Measurements from ENCODE around the gene FREM3.
"Not testable (repeated sequence)": the region's sequence is repeated elsewhere in the genome, so short reads cannot be mapped to it uniquely, and the experiment has no call there.

The FREM3 gene

DNA sequence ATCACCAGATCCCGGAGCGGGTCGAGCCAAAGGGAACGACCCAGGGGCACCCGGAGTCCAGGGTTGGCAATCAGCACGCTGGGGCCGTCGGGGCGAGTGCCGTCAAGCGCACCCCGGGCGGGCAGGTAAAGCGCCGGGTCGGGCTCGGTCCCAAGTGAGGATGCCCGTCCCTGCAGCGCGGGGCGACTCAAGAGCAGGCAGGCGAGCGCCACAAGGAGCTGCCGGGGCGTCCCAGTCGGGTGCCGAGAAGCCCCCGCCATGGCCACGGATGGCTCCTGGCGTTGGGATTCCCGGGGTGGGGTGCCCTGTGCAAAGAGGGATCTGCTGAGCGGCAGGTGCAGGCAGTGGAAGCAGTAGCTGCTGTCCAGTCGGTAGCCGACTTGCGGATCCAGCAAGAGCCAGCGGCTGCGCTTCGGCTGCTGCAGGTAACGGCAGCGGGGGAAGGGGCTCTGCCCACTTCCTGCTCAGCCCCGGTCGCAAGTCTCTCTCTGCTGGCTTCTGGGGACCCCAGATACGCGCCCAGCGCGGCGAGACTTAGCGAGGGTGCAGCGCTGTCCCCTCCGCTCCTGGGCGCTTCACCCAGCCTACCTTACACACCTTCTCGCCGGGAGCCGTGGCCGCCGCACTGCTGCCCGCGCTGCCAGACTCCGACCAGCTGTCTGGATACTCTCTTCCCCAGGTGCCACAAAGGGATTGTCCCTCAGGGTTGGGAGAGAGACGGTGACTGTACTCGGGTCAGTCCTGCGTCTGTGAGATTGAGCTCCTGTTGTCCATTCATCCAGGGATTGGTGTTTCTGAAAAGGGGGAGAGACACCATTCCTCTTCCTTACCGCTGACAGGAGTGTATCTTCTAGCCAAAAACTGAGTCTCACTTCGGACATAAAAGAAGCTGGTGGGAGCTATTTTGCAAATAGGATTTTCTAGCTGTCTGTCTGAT, at the start of gene FREM3:
Gene FREM3, minus strand, starts transcription at position 260 of the 937 bp plus-strand sequence. Its CDS starts 0 bp downstream, at position 260.
- DNase-seq (ENCODE audit: low spot score), result no peak

DNA sequence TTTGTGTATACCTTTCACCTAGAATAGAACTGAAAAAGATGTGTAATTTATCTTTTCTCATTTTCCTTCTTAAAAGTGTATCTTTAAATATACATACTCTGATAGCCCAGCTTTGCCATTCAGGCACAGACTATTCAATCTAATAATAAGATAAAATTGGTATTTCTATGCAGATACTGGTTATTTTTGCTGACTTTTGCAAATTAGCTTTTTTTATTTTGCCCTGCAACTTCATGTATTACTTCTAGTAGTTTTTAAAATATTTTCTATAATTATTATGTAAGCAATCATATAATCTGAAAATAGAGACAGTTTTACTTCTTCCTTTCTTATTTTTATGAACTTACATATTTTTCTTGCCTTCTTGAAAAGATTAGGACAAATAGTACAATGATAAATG, 45.4 kb upstream of the FREM3 start:
- no peak for DNase-seq (ENCODE audit: low spot score)

DNA sequence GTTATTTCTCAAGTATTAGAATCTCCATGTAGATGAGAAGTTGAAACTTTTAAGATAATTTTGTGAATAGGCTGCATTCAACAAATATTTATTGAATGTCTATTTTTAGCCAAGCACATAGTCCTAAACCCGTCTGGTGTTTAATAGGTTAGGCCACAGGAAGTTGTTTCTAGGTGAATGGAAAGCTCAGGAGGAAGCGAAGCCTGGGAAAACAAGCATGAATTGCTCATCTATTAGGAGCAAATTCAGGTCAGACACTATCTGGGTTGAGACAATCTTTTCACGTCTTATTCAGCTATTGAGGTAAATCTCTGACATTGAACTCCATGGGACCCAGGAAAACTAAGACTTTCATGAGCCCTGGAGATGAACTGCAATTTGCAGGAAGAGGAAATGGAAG, 43.1 kb upstream of the FREM3 start:
- no peak for DNase-seq (ENCODE audit: low spot score)

- DNase-seq (ENCODE audit: low spot score), result no peak
These were observed 42.4 kb upstream of the FREM3 start for GRCh38 chr4:143742834-143743233.

- no peak for DNase-seq (ENCODE audit: low spot score)
These were observed 36.4 kb upstream of the FREM3 start for GRCh38 chr4:143736861-143737260.

DNA sequence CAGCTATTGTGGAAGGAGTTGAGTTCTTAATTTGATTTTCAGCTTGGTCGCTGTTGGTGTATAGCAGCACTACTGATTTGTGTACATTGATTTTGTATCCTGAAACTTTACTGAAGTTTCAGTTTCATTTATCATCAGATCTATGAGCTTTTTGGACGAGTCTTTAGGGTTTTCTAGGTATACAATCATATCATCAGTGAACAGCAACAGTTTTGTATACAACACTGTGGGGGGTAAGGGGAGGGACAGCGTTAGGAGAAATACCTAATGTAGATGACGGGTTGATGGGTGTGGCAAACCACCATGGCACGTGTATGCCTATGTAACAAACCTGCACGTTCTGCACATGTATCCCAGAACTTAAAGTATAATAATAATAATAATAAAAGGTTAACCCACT, 35.6 kb upstream of the FREM3 start:
- DNase-seq (ENCODE audit: low spot score), result not testable (repeated sequence)

- DNase-seq (ENCODE audit: low spot score), result no peak
These were observed 27.7 kb upstream of the FREM3 start for GRCh38 chr4:143728166-143728565.

- no peak for DNase-seq (ENCODE audit: low spot score)
These were observed 26.2 kb upstream of the FREM3 start for GRCh38 chr4:143726714-143727113.

DNA sequence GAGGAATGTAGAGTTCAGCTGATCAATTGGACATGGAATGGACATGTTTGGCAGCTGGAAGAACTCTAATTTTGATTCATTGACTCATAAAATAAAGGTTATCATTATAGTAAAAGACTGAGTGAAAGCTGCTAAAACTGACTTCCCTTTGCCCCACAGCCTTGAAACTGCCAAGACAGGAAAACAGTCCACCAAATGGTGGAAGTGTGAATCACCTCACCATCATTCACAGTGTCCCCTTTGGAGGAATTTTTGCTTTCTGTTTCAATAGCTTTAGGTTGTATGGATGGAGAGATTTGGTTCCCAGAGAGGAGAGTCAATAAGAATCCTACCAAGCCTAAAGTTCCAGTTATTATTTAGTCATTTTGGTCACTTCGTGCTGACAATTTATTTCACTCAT, 20.8 kb upstream of the FREM3 start:
- DNase-seq (ENCODE audit: low spot score), result no peak

DNA sequence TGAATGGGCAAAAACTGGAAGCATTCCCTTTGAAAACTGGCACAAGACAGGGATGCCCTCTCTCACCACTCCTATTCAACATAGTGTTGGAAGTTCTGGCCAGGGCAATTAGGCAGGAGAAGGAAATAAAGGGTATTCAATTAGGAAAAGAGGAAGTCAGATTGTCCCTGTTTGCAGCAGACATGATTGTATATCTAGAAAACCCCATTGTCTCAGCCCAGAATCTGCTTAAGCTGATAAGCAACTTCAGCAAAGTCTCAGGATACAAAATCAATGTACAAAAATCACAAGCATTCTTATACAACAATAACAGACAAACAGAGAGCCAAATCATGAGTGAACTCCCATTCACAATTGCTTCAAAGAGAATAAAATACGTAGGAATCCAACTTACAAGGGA, 18.3 kb upstream of the FREM3 start:
- not testable (repeated sequence) for DNase-seq (ENCODE audit: low spot score)

DNA sequence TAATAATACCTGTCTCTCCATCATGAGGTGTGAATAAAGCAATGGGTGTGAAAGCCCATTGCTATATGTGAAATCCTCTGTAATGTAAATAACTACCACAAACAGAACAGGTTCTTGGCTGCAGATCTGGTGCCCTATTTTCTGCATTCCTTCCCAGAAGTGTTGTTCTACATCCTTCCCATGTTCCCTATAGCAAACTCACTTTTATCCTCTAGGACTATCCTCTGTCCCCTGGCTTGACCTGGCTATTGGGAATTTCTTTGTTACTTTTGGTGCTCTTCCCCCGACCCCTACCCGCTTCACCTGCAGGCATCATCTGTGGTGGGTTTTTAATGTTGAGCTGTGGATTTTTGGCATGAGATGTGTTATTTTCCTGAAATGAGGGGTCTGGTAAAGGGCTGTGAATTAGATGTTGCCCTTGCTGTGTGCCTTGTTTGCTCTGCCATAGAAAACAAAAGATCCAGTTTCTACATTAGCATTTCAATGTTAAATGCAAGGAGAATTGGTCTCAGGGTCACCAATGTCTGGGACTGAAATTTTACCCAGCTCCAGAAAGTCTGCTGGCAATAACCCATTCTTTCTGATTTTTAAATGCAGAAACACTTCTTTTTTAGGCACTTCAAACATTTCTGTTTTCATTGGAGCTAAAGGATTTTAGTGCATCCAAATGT, 13.6 kb upstream of the FREM3 start:
- no peak for DNase-seq (ENCODE audit: low spot score)

DNA sequence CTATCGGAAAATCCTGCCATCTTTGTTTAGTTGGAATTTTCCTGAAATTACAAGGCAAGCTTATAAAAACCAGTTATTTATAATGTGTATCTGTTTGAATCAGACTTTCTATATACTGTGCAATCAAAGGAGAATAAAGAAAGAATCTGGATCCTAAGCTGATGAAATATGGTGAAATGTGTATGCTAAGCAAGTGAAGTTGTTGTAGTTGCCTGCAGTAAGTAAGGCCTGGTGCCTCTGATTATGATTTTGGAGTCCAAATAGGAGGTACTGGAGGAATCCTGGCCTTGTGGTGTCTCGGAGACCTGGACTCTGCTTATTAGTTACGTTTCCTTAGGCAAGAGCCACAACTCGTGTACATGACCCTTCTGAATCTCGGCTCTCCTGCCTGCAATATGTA, 13.1 kb upstream of the FREM3 start:
- DNase-seq (ENCODE audit: low spot score), result no peak

GRCh38 chr4:143712155-143712550, 11.7 kb upstream of the FREM3 start:
- DNase-seq (ENCODE audit: low spot score), result no peak

DNA sequence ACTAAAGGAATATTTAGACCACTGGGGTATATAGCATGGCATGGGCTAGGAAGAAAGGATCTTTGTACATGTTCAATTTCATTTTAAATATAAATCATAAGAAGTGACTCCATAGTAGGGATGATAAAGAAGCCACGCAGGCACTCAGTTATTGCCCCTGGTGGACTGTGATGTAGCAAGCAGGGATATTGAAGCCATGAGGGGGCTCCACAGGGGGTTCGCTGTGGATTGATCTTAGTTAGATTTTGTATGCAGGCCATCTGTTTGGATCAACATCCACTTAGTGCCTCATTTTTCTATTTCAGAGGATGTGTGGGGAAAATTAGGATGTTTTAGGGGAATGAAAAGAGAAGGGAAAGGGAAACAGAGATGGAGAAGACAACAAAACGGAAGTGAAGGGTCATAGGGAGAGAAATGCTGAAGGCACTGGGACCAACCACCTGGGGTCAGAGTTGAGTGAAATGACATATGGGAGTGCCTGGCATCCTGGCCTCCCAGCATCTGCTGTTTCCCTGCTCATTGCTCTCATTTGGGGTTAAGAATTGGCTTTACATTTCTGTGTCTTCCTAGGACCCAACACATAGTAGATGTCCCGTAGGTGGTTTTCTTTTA, 11.2 kb upstream of the FREM3 start:
- DNase-seq (ENCODE audit: low spot score), result no peak

- DNase-seq (ENCODE audit: low spot score), result no peak
These were observed 890 bp upstream of the FREM3 start for GRCh38 chr4:143701365-143701764.

GRCh38 chr4:143700046-143700415, 444 bp downstream of the FREM3 start:
- no peak for DNase-seq (ENCODE audit: low spot score)

GRCh38 chr4:143699331-143700045, 987 bp downstream of the FREM3 start:
- no peak for DNase-seq (ENCODE audit: low spot score)

DNA sequence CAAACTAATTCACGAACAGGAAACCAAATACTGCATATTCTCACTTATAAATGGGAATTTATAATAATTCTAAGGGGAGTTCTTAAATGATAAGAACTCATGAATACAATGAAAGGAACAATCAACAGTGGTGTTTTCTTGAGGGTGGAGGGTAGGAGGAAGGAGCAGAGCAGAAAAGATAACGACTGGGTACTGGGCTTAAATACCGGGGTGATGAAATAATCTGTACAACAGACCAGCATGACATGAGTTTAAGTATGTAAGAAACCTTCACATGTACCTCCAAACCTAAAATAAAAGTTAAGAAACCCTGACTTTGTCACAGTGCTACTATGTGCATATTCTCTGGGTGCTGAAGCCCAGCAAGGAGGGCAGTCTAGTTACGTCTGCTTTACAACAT, 6.6 kb downstream of the FREM3 start:
- DNase-seq (ENCODE audit: low spot score), result no peak

GRCh38 chr4:143692241-143692640, 8.2 kb downstream of the FREM3 start:
- DNase-seq (ENCODE audit: low spot score), result no peak

- DNase-seq (ENCODE audit: low spot score), result no peak
These were observed 21.0 kb downstream of the FREM3 start for GRCh38 chr4:143679434-143679833.

DNA sequence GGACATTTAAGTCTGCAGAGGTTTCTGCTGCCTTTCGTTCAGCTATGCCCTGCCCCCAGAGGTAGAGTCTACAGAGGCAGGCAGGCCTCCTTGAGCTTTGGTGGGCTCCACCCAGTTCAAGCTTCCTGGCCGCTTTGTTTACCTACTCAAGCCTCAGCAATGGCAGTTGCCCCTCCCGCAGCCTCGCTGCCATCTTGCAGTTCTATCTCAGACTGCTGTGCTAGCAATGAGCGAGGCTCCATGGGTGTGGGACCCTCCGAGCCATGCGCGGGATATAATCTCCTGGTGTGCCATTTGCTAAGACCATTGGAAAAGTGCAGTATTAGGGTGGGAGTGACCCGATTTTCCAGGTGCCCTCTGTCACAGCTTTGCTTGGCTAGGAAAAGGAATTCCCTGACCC, 26.8 kb downstream of the FREM3 start:
- DNase-seq (ENCODE audit: low spot score), result not testable (repeated sequence)

DNA sequence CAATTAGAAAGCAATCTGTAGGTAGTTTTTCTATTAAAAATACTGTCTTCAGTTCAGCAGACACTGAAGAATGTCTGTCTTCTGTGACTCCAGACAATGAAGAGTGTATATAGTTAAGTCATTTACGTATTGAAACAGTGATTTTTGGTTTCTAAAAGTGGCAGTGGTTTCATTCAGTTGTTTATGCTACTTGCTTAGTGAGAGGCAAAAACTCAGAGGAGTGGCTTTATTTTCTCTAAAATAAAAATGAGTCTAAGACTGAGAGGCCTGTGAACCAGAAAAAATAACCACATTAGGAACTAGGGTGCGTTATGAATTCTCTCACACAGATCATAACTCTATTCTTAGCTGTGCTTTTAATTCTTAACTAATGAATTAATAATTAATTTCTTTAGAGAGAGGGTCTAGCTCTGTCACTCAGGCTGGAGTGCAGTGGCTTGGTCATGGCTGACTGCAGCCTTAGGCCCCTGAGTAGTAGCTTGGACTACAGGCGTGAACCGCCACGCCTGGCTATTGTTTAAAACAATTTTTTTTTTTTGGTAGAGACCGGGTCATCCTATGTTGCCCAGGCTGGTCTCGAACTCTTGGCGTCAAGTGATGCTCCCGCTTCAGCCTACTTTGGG, 31.4 kb downstream of the FREM3 start:
- no peak for DNase-seq (ENCODE audit: low spot score)

All from HuH-7.5 (cell line).